GM12874 (cell line): ENCODE results near the gene PAX5.

Experiments
- TF ChIP-seq, protein P1 (sequence below): IDR thresholded peaks from 2 replicates; pipeline ENCODE4 v1.5.1; 2011; ENCODE audit warnings: low read depth, mild to moderate bottlenecking, control low read depth, low read length, moderate library complexity; ENCODE audit not compliant: insufficient read depth

Gene PAX5

DNA sequence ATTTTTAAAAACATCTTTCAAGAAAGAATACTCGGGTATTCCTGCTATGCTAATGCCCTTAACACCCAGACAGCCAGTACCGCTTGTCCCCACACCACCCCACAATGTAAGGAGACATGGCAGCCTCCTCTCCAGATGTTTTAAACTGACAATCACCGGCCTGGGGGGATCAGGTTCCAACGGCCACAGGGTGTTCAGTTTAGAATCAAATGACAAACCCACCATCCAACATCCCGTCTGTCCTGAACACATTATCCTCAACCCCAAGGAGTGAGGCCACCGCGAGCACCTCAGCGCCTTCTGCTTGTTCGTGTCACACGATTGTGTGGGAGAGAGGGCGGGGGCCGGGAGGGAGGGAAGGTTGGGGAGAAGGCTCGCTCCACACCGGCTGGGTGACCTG is 152.8 kb downstream of the PAX5 start:
- TF ChIP-seq, protein P1, sequence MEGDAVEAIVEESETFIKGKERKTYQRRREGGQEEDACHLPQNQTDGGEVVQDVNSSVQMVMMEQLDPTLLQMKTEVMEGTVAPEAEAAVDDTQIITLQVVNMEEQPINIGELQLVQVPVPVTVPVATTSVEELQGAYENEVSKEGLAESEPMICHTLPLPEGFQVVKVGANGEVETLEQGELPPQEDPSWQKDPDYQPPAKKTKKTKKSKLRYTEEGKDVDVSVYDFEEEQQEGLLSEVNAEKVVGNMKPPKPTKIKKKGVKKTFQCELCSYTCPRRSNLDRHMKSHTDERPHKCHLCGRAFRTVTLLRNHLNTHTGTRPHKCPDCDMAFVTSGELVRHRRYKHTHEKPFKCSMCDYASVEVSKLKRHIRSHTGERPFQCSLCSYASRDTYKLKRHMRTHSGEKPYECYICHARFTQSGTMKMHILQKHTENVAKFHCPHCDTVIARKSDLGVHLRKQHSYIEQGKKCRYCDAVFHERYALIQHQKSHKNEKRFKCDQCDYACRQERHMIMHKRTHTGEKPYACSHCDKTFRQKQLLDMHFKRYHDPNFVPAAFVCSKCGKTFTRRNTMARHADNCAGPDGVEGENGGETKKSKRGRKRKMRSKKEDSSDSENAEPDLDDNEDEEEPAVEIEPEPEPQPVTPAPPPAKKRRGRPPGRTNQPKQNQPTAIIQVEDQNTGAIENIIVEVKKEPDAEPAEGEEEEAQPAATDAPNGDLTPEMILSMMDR: no peak

DNA sequence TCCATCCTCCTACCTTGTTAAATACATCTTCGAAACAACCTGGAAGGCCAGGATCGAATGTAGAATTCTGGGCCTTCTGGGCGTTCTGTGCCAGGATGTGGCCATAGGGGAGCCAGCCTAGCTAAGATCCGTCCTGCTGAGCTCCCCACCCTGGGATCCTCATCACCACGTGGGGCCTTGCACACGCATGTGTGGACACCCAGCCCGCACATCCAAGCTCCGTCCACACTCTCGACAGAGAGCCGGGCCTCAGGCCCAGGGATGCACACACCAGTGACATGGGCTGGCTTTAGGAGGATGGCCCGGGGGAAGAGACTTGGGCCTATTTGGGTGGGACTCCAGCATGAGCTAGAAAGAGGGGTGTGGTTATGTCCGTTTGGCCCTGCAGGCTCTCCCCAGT is 154.0 kb downstream of the PAX5 start:
- TF ChIP-seq, protein P1: no peak

DNA sequence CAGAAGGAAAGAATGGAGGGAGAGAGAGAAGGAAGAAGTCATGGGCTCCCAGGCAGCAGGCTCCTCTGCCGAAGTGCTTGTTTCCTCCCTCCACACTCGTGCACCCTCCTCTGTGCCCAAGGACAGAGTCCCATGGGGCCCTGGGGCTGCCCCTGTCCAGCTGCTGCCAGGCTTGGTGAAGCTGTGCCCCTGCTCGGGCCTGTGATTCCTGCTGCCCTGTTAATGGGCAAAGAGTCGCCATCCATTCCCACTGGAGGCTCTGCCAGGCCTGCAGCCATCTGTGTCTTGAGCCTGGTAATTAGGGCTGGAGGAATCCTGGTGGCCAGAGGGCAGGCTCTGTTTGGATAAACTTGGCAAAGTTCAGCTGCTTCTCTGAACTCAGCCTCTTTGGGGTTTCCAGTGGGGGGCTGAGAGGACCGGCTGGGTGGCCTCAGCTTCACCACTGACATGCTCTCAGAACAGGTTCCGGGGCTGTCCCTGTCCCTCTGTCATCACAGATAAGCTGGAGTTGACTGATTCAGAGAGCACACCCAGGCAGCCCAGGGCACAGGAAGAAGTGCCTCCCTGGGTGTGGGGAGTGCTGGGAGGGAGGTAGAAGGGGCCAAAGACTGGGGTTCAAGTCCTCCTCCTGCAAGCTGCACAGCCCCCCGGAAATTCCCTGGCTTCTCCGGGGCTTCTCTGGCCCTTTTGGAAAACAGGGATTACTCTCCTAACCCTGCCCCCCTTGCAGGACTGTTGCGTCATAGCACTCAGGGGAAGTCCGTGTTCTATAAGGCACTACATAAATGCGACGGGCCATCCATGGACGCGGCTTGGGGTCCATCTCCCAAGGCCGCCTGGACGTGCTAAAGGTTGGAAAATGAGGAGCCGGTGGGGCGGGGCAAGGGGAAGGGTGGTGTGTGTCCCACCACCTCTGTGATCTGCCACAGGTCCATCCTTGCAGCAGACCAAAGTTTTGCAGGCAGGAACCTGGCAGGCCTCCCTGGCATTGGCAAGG is 154.8 kb downstream of the PAX5 start:
- TF ChIP-seq, protein P1: no peak

DNA sequence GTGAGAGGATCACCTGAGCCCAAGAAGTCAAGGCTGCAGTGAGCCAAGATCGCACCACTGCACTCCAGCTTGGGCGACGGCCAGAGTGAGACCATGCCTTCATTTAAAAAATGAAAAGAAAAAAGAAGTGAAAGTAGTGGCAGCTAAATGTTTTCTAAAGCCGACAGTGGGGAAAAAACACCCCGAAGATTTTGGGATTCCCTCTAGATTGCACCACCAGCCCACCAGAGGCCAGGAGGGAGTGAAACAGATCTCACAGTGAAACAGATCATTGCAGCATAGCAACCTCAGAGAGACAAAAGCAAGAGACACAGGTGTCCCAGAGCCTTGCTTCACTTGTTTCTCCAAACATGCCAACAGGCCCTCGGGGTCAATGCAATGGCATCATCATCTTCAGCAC is 156.8 kb downstream of the PAX5 start:
- TF ChIP-seq, protein P1: no peak

DNA sequence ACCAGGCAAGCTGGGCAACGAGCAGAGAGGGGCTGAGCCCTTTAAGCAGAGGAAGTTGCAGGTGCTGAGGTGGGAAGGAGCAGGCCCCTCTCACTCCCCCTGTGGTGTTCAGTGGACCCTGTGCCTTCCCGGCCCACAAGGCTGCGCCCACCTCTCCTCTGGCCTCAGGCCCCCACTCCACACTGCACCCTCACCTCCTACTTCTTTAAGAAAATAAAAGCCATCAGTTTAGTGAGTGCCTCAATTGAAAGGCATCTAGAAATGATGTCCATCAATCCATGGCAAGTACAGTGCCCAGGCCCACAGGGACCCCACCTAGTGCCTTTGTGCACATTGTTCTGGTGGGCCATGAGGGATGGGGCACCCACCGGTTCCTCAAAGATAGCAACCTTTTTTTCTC is 158.0 kb downstream of the PAX5 start:
- TF ChIP-seq, protein P1: no peak

DNA sequence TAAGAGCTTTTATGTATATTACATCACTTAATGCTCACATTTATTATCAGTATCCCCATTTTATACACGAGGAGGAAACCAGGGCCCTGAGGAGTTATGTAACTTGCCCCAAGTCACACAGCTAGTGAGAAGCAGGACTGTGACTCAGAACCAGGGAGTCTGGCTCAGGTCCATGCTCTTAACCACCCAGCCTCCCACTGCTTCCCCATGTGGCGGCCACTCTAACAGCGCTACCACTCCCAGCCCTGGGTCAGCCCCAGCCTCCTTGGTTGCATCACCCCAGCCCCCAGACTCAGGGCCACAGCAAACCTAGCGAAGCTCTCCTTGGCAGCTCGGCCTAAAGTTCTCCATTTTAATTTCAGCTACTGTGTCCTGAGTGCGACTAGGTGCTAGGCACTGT is 159.1 kb downstream of the PAX5 start:
- TF ChIP-seq, protein P1: no peak

DNA sequence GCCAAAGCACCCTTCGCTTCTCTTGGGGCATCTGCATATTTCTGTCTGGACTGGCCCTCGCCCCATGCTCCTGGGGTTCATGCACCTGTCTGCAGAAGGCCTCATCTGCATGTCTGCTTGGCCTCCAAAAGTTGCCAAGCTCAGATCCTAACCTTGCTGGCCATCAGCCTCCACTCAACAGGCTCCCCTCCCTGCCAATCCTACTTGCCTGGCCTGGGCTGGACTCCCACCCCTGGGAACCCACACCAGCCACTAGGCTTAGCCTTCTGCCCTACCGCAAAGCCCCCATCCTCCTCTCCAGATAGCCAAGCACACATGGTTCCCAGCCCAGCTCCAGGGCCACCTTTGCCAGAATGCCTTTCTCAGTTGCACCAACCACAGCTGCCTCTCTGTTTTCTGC is 159.8 kb downstream of the PAX5 start:
- TF ChIP-seq, protein P1: no peak
